RPMI7951 (cell line): ENCODE data around the gene TNF. TPM values are rescaled to one million over a fixed set of nuclear protein-coding genes. Genes with fewer than 3 reads are reported as not detected.
"Not testable (repeated sequence)": the region's sequence is repeated elsewhere in the genome, so short reads cannot be mapped to it uniquely, and the experiment has no call there.

Source experiments
- DNase-seq: peaks from one replicate; pipeline ENCODE4 v3.0.0-alpha.2; 2012; ENCODE audit warnings: low read depth
- total RNA-seq: library from RNA; depleted of rRNA; stranded (reverse); fragments of >200 nt; shearing (Covaris generic); gene quantifications from 2 replicates; pipeline ENCODE4 v1.2.3, GENCODE V29; 2014

TNF gene
- total RNA-seq, 1 experiment from 2014 or later = 1.7 TPM

- DNase-seq = no peak
Observed at GRCh38 chr6:31587791-31588777, 12.7 kb downstream of the TNF start.

DNA sequence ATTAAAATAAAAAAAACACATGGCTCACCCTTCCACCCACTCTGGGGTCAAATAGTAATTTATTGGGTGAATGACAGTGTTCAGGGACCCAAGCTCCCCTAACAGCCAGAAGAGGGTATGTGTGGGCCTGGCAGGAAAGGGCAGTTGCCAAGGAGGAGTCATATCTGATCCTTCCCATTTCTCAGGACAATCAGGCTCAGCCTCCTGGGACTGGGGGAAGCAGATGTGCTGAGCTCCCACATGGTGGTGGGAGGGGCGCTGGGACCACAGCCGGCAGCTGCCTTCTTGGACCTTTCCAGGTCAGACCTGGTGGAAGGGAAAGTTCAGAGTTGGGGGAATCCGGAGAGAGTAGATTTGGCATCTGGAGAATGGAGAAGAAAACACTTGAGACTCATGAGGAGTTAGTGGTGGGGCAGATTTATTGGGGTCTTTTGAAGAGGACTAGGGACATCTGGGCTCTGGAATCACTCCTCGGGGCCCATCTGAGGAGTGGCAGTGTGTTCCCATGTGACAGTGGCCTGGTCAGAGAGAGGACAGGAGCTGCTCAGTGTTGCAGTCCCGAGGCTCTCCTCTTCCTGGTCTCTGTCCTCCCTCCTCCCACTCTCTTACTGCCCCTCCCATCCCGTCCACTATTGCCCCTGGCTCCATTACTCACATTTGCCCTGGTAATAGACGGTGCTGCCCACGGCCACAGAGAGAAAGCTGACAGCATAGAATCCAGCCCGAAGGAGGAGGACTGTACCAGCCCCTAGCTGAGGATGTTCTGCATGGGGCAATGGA lies 13.7 kb downstream of the TNF start:
- DNase-seq = peak; percentile 30

DNA sequence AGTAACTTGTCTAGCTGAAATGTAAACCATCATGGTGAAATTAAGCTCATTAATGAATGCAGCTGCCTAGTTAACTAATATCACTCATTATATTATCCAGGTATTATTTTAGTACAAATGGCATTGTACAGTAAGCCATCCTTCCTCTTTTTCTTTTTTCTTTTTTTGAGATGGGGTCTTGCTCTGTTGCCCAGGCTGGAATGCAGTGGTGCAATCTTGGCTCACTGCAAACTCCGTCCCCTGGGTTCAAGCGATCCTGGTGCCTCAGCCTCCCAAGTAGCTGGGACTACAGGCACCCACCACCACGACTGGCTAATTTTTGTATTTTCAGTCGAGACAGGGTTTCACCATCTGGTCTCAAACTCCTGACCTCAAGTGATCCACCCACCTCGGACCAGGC lies 15.3 kb downstream of the TNF start:
- DNase-seq = not testable (repeated sequence)

- DNase-seq = no peak
Observed at GRCh38 chr6:31592396-31592771, 17.0 kb downstream of the TNF start.

- peak; percentile 56 for DNase-seq
Observed at GRCh38 chr6:31597006-31597405, 21.6 kb downstream of the TNF start.

DNA sequence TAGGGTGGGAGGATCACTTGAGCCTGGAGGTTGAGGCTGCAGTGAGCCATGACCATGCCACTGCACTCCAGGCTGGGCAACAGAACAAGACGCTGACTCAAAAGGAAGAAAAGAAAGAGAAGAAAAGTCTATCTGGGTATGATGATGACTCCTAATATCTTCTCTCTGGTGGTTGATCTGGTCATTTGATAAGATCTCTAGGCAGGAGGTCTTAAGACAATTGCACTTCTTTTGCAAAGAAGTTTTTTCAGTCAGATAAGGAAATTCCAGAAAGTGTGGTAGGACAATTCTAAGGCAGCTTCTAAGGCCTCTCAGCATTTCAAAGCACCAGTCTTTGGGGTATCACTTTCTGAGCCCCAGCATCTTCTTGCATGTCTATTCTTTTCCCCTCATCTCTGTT lies 32.0 kb downstream of the TNF start:
- DNase-seq = no peak

DNA sequence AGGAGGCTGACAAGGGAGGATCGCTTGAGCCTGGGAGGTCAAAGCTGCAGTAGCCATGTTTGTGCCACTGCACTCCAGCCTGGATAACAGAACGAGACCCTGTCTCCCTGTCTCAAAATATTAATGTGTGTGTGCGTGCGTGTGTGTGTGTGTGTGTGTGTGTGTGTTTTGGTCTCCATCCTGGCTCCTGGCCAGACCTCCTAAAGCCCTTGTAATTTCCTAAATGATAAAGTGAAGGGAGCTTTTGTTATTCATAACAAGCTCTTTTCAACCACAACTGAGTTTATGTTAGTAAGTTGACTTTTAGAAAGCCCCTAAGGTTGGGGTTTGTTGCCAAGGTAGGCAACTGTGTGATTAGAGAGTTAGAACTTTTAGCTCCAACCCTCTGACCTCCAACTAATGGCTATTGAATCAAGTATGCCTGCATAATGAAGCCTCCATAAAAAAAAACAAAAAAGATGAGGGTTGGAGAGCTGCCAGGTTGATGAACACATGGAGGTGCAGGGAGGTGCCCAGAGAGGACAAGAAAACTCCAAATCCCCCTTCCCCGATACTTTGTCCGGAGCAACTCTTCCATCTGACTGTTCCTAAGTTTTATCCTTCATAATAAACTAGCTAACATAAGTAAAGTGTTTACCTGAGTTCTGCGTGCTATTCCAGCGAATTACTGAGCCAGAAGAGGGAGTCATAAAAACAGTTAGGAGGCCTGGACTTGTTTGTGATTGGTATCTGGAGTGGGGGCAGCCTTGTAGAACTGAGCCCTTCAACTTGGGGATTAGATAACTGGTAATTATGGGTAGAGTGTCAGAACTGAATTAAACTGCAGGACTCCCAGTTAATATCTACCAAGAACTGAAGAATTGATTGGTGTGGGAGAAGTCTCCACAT lies 34.4 kb downstream of the TNF start:
- DNase-seq = no peak

GRCh38 chr6:31610968-31611367 lies 35.6 kb downstream of the TNF start:
- DNase-seq = no peak

- no peak for DNase-seq
Observed at GRCh38 chr6:31614075-31614619, 38.8 kb downstream of the TNF start.

GRCh38 chr6:31614684-31615578 lies 39.6 kb downstream of the TNF start, which contains the start of gene AIF1:
Gene AIF1, plus strand, starts transcription at chr6:31615234. Its CDS starts 96 bp downstream, at chr6:31615330.
- no peak for DNase-seq

GRCh38 chr6:31615748-31616147 lies 40.4 kb downstream of the TNF start:
- DNase-seq = no peak

DNA sequence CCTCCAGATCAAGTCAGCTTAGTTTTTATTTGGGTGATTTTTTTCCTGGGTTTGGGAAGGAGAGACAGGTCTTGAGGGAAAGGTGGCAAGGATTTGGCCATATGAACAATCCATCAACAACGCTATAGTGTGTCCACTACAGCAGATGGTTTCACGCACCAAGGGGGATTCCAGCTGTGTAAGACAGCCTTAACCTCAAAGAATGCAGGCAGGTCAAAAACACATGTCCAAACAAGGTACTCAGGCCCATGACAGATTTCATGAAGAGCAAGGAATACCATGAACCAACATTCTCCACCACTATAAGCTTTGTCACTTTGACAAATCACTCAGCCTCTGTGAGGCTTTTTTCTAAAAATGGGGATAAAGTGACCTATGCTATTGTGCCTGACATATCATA lies 41.6 kb downstream of the TNF start:
- DNase-seq = no peak

DNA sequence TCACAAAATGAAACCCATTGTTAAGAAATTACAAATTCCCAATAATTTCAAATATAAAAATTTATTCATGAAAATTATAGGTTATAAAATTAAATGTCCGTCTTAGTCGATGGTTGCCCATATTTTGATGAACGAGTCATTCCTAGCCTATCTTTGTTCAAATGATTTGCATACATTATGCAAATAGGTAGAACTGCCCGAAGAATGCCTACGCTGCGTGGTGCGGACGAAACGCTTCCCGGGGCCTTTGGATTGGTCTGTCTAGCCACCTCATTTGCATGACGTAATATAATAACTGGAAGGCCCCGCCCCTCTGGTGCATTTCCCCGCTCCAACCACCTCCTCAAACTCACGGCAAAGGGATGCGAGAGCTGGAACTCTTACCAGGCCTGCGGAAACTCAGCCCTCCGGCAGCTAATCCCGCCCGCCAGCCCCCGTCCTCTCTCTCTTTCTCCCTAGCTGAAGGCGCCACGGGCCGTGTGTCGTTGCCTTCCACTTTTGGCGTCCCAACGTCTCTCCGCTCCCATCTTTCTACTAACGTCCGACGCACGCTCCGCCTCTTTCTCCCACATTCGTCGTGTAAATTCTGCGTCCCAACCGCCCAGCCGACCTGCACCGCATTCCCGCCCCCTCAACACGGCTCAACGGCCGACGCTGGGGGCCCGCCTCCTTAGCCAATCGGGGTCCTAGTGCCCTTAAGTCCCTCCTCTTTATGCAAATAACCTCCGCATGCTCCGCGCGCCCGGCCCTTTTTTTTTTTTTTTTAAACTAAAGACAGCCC lies 44.6 kb downstream of the TNF start:
- peak; percentile 99 for DNase-seq

GRCh38 chr6:31620586-31621319 lies 45.4 kb downstream of the TNF start, which contains the start of gene PRRC2A:
Gene PRRC2A, plus strand, starts transcription at chr6:31620715. Its CDS starts 2,075 bp downstream, at chr6:31622790.
- no peak for DNase-seq

- DNase-seq = no peak
Observed at GRCh38 chr6:31621320-31621939, 46.1 kb downstream of the TNF start.

- DNase-seq = peak; percentile 34
Observed at GRCh38 chr6:31621991-31622390, 46.6 kb downstream of the TNF start.

GRCh38 chr6:31622684-31623091 lies 47.3 kb downstream of the TNF start:
- no peak for DNase-seq

DNA sequence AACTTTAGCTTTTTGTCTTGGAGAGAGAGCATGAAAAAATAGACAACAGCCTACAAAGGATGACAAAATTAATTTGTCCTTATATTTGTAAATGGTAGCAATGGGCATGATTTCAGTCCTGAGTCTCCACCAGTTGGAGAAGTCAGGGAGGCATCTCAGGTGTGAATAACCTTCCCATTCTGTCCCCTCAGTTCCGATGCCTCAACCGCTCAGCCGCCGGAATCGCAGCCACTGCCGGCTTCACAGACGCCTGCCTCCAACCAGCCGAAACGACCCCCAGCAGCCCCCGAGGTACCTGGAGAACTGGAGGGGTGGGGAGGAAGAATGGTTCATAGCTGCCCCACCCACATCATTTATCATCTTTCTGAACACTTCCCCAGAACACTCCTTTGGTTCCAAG lies 48.7 kb downstream of the TNF start:
- DNase-seq = no peak
